ENCODE results near the gene ZNF660. TPM values are rescaled to one million over a fixed set of nuclear protein-coding genes. Genes with fewer than 3 reads are reported as not detected.
"Not testable (repeated sequence)": the region's sequence is repeated elsewhere in the genome, so short reads cannot be mapped to it uniquely, and the experiment has no call there.

ZNF660 gene
- 4.1 and 5.8 TPM in 2 replicates for total RNA-seq (2021)
- Bru-seq, nascent RNA: percentile 67 among the genes with signal in this experiment
- BruChase-seq, experiment 1, labeled RNA remaining after a 2-hour chase: percentile 67 among the genes with signal in this experiment
- BruChase-seq, experiment 2, labeled RNA remaining after a 6-hour chase: percentile 59 among the genes with signal in this experiment
- long read RNA-seq, full-length matches to known transcripts: 2 of 2 reads
- long read RNA-seq, partial matches to known transcripts: 0 of 2 reads
- long read RNA-seq, other reads (novel, unspliced or antisense): 0 of 2 reads

GRCh38 chr3:44584646-44585501 is at the start of gene ZNF660:
Gene ZNF660, plus strand, starts transcription at chr3:44584964. Its CDS starts 9,230 bp downstream, at chr3:44594194.
- ChIA-PET POLR2A (ENCODE audit: low non-redundant PET) (no interaction called here), CTCF (interaction anchor here (0.6 kb wide), 1 partner anchor 458 kb away, joined by 3 read pairs; no protein-coding TSS in a partner anchor)
- Histone ChIP-seq H3K4me1 (ENCODE audit: insufficient read depth, low read length, poor library complexity, severe bottlenecking) (no peaks in the 10 kb centered on the region), H3K9me3 (ENCODE audit: low read depth, low read length, poor library complexity, severe bottlenecking) (no peaks in the 10 kb centered on the region), H3K4me3 (ENCODE audit: low read depth, low read length, poor library complexity, severe bottlenecking) (peak within 1 kb of the TSS; percentile 54), H3K27me3 (replicated peaks; ENCODE audit: insufficient read depth, low read depth, low read length, poor library complexity) (no peaks in the 10 kb centered on the region), H3K27ac (ENCODE audit: low read depth, low read length, poor library complexity, severe bottlenecking) (peak within 1 kb of the TSS; percentile 61), H3K36me3 (ENCODE audit: insufficient read depth, low read length, poor library complexity, severe bottlenecking) (no peaks in the 10 kb centered on the region)
- TSS peak; percentile 81 for BruUV-seq (replicated peaks)
- peak; percentile 73 for DNase-seq (ENCODE audit: low spot score)
- no peak for TF ChIP-seq EZH2 (IDR thresholded peaks at IDR 0.05; ENCODE audit: borderline replicate concordance, low read depth, low read length, poor library complexity, severe bottlenecking)
- TF ChIP-seq, protein P1, sequence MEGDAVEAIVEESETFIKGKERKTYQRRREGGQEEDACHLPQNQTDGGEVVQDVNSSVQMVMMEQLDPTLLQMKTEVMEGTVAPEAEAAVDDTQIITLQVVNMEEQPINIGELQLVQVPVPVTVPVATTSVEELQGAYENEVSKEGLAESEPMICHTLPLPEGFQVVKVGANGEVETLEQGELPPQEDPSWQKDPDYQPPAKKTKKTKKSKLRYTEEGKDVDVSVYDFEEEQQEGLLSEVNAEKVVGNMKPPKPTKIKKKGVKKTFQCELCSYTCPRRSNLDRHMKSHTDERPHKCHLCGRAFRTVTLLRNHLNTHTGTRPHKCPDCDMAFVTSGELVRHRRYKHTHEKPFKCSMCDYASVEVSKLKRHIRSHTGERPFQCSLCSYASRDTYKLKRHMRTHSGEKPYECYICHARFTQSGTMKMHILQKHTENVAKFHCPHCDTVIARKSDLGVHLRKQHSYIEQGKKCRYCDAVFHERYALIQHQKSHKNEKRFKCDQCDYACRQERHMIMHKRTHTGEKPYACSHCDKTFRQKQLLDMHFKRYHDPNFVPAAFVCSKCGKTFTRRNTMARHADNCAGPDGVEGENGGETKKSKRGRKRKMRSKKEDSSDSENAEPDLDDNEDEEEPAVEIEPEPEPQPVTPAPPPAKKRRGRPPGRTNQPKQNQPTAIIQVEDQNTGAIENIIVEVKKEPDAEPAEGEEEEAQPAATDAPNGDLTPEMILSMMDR (conservative IDR thresholded peaks at IDR 0.05; ENCODE audit: low read depth, low read length): no peak
- intact Hi-C loops (cut with micrococcal nuclease; ENCODE audit: unreplicated experiment): no loop called here

DNA sequence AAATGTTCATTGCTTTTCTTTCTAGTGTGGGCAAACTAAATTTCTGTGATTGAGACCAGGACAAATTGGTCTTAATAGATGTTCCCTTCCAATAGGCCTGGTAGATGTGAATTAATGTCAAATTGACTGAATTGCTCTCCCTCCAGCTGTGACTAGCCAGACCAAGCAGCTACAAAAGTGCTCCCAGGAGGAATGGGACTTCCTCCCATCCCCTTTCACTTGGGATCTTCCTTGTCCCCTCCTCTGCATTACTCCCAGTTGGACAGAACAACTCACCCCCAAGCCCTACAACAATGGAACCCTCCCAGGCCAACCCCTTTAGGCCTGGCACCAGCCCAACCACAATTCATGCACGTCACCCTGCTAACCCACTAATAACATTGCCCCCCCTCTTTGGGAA is 49.4 kb upstream of the ZNF660 start:
- no peak for DNase-seq (ENCODE audit: low spot score)
- no peaks in the 10 kb centered on the region for H3K9me3 ChIP-seq (ENCODE audit: low read depth, low read length, poor library complexity, severe bottlenecking)
- intact Hi-C loops (cut with micrococcal nuclease; ENCODE audit: unreplicated experiment): loop anchor here (5.0 kb wide), 1 partner anchor 502 kb away; no protein-coding TSS in a partner anchor
- no TSS peak for BruUV-seq (replicated peaks)
- H3K27me3 ChIP-seq (replicated peaks; ENCODE audit: insufficient read depth, low read depth, low read length, poor library complexity): no peaks in the 10 kb centered on the region
- H3K36me3 ChIP-seq (ENCODE audit: insufficient read depth, low read length, poor library complexity, severe bottlenecking): no peaks in the 10 kb centered on the region
- H3K27ac ChIP-seq (ENCODE audit: low read depth, low read length, poor library complexity, severe bottlenecking): no peak overlapping the region
- TF ChIP-seq EZH2 (IDR thresholded peaks at IDR 0.05; ENCODE audit: borderline replicate concordance, low read depth, low read length, poor library complexity, severe bottlenecking): no peak
- TF ChIP-seq, protein P1 (conservative IDR thresholded peaks at IDR 0.05; ENCODE audit: low read depth, low read length): no peak
- H3K4me1 ChIP-seq (ENCODE audit: insufficient read depth, low read length, poor library complexity, severe bottlenecking): no peaks in the 10 kb centered on the region
- no peak overlapping the region for H3K4me3 ChIP-seq (ENCODE audit: low read depth, low read length, poor library complexity, severe bottlenecking)
- CTCF ChIA-PET: no interaction called here
- POLR2A ChIA-PET (ENCODE audit: low non-redundant PET): no interaction called here

DNA sequence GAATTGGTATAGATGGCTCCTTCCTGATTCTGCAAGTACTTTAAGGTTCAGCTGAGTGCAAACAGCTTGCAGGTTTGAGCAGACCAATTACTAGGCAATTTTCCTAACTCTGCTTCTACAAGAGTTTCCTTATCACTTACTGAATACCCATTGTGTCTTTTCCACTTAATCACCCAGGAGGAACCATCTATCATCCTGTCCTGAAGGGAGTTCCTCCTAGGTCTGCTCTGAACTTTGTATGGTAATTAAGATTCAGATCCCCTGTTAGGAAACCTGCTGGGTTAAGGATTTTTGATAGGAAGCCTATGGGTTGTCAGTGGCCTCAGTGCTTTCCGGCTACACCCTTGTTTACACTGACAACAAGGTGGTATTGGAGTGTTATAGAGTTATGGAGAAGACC is 40.0 kb upstream of the ZNF660 start:
- H3K9me3 ChIP-seq (ENCODE audit: low read depth, low read length, poor library complexity, severe bottlenecking); CTCF ChIA-PET; BruUV-seq (replicated peaks); intact Hi-C loops (cut with micrococcal nuclease; ENCODE audit: unreplicated experiment); H3K27ac ChIP-seq (ENCODE audit: low read depth, low read length, poor library complexity, severe bottlenecking); H3K36me3 ChIP-seq (ENCODE audit: insufficient read depth, low read length, poor library complexity, severe bottlenecking); H3K4me3 ChIP-seq (ENCODE audit: low read depth, low read length, poor library complexity, severe bottlenecking); H3K27me3 ChIP-seq (replicated peaks; ENCODE audit: insufficient read depth, low read depth, low read length, poor library complexity); DNase-seq (ENCODE audit: low spot score); POLR2A ChIA-PET (ENCODE audit: low non-redundant PET); H3K4me1 ChIP-seq (ENCODE audit: insufficient read depth, low read length, poor library complexity, severe bottlenecking): not testable (repeated sequence)

All from A673 (cell line).